Neural cell (in vitro differentiated cells): ENCODE data around the gene TGDS. TPM values are rescaled to one million over a fixed set of nuclear protein-coding genes. Genes with fewer than 3 reads are reported as not detected.

ENCODE experiments used
- H2AFZ ChIP-seq: fragments of 200-600, 300-800 bp; sonication (generic), shearing (Covaris generic); 2 replicates; pipeline ENCODE4 v1.6.0; 2014; ENCODE audit warnings: low read depth, mild to moderate bottlenecking, antibody characterized with exemption, low read length, moderate library complexity
- H3F3A ChIP-seq: fragments of 200-600 bp; shearing (Covaris generic); 2 replicates; pipeline ENCODE4 v1.6.1; 2016; ENCODE audit warnings: mild to moderate bottlenecking, moderate library complexity, mixed read lengths, antibody characterized with exemption, low read length; ENCODE audit not compliant: insufficient read depth, poor library complexity, severe bottlenecking
- H3K27ac ChIP-seq: fragments of 200-600, 300-800 bp; sonication (generic), shearing (Covaris generic); 2 replicates; pipeline ENCODE4 v1.5.1; 2014; ENCODE audit warnings: mild to moderate bottlenecking, low read length, moderate library complexity
- H3K27me3 ChIP-seq: fragments of 300-800, 200-600 bp; sonication (generic), shearing (Covaris generic); 2 replicates; pipeline ENCODE4 v1.6.0; 2014; ENCODE audit warnings: mild to moderate bottlenecking, low read depth, low read length, moderate library complexity; ENCODE audit not compliant: insufficient read depth
- H3K36me3 ChIP-seq: fragments of 300-800, 200-600 bp; sonication (generic), shearing (Covaris generic); 2 replicates; pipeline ENCODE4 v1.5.1; 2014; ENCODE audit warnings: mild to moderate bottlenecking, antibody characterized with exemption, low read length, moderate library complexity; ENCODE audit not compliant: insufficient read depth
- H3K4me2 ChIP-seq: fragments of 300-800, 200-600 bp; sonication (generic), shearing (Covaris generic); 2 replicates; pipeline ENCODE4 v1.6.0; 2014; ENCODE audit warnings: mild to moderate bottlenecking, low read length
- H3K4me3 ChIP-seq: fragments of 300-800, 200-600 bp; sonication (generic), shearing (Covaris generic); 2 replicates; pipeline ENCODE4 v1.5.1; 2014; ENCODE audit warnings: mild to moderate bottlenecking, low read length, moderate library complexity
- H3K79me2 ChIP-seq: fragments of 200-600 bp; shearing (Covaris generic); replicated peaks from 2 replicates; pipeline ENCODE4 v1.6.0; 2014; ENCODE audit warnings: mild to moderate bottlenecking, low read length, moderate library complexity; ENCODE audit not compliant: insufficient read depth
- H3K9ac ChIP-seq: fragments of 300-800, 200-600 bp; sonication (generic), shearing (Covaris generic); 2 replicates; pipeline ENCODE4 v1.6.1; 2016; ENCODE audit warnings: mild to moderate bottlenecking, low read length, mixed read lengths
- H3K9me2 ChIP-seq: fragments of 200-600 bp; shearing (Covaris generic); 2 replicates; pipeline ENCODE4 v1.6.1; 2016; ENCODE audit warnings: mild to moderate bottlenecking, low read length, mixed read lengths; ENCODE audit not compliant: insufficient read depth
- H3K9me3 ChIP-seq: fragments of 200-600, 300-800 bp; sonication (generic), shearing (Covaris generic); 2 replicates; pipeline ENCODE4 v1.6.1; 2016; ENCODE audit warnings: mild to moderate bottlenecking, mixed run types, low read length, moderate library complexity, mixed read lengths
- H4K20me1 ChIP-seq: fragments of 200-600 bp; shearing (Covaris generic); 2 replicates; pipeline ENCODE4 v1.6.1; 2016; ENCODE audit warnings: mild to moderate bottlenecking, mixed run types; ENCODE audit not compliant: insufficient read depth
- EP300 ChIP-seq: fragments of 450-650 bp; conservative IDR thresholded peaks from 2 replicates; pipeline ENCODE4 v1.6.1; 2014; ENCODE audit warnings: antibody characterized with exemption, mild to moderate bottlenecking, moderate library complexity; ENCODE audit not compliant: poor library complexity, severe bottlenecking
- EZH2 ChIP-seq: fragments of 200-600, 300-800 bp; shearing (Covaris generic), sonication (generic); IDR thresholded peaks from 2 replicates; pipeline ENCODE4 v1.6.1; 2014; ENCODE audit warnings: antibody characterized with exemption, low read length, borderline replicate concordance, mild to moderate bottlenecking; ENCODE audit not compliant: insufficient read depth, poor library complexity, severe bottlenecking
- MXI1 ChIP-seq: fragments of 450-650 bp; conservative IDR thresholded peaks from 2 replicates; pipeline ENCODE4 v1.6.1; 2014; ENCODE audit warnings: antibody characterized with exemption, mild to moderate bottlenecking; ENCODE audit not compliant: poor library complexity, severe bottlenecking
- POLR2AphosphoS5 ChIP-seq: IDR thresholded peaks from 2 replicates; pipeline ENCODE4 v1.6.1; 2012
- RAD21 ChIP-seq: fragments of 450-650 bp; conservative IDR thresholded peaks from 2 replicates; pipeline ENCODE4 v1.6.1; 2014; ENCODE audit warnings: antibody characterized with exemption, mild to moderate bottlenecking, moderate library complexity
- SMC3 ChIP-seq: fragments of 450-650 bp; conservative IDR thresholded peaks from 2 replicates; pipeline ENCODE4 v1.6.1; 2014; ENCODE audit warnings: antibody characterized with exemption, mild to moderate bottlenecking, moderate library complexity; ENCODE audit not compliant: poor library complexity
- TAF1 ChIP-seq: IDR thresholded peaks from 2 replicates; pipeline ENCODE4 v1.6.1; 2012; ENCODE audit warnings: low read depth
- polyA plus RNA-seq: library from polyadenylated mRNA; depleted of rRNA; stranded (reverse); fragments of >200 nt; gene quantifications from 2 replicates; pipeline ENCODE4 v1.2.3, GENCODE V29; 2014
- TF ChIP-seq, protein P1 (sequence below): IDR thresholded peaks from 2 replicates; pipeline ENCODE4 v1.6.1; 2012; ENCODE audit warnings: borderline replicate concordance
- TF ChIP-seq, protein P2 (sequence below): fragments of 450-650 bp; IDR thresholded peaks from 2 replicates; pipeline ENCODE4 v1.5.1; 2014; ENCODE audit warnings: antibody characterized with exemption, mild to moderate bottlenecking, moderate library complexity; ENCODE audit not compliant: poor library complexity, severe bottlenecking

TGDS gene
- polyA plus RNA-seq, 1 donor from 2014 or later, result 10.2 TPM

DNA sequence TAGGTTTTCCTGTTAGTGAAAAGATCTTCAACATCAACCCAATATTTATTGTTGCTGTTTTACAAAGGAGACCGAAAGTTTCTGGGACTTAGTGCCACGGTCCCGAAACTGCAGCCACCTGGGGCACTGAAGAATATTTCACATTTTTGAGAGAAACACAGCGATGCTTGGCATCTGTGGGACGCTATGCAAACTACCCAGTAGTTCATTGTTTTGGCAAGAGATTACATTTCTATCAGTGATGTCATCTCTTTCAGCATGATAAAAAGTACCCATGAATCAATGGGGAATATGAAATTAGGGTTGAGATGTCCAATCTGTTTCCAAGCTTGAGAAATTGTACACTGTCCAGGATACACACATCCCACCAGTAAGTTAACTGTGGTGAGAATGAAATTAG lies 43.9 kb downstream of the TGDS start:
- Histone ChIP-seq H4K20me1 (no peaks in the 10 kb centered on the region), H3K27ac (no peak overlapping the region), H3K9me2 (no peaks in the 10 kb centered on the region), H3K36me3 (no peaks in the 10 kb centered on the region), H3F3A (no peaks in the 10 kb centered on the region), H3K27me3 (no peaks in the 10 kb centered on the region), H3K9ac (no peak overlapping the region), H3K4me3 (no peak overlapping the region), H3K79me2 (no peaks in the 10 kb centered on the region), H3K4me2 (no peak overlapping the region), H3K9me3 (no peaks in the 10 kb centered on the region), H2AFZ (no peak overlapping the region)
- TF ChIP-seq, protein P1, sequence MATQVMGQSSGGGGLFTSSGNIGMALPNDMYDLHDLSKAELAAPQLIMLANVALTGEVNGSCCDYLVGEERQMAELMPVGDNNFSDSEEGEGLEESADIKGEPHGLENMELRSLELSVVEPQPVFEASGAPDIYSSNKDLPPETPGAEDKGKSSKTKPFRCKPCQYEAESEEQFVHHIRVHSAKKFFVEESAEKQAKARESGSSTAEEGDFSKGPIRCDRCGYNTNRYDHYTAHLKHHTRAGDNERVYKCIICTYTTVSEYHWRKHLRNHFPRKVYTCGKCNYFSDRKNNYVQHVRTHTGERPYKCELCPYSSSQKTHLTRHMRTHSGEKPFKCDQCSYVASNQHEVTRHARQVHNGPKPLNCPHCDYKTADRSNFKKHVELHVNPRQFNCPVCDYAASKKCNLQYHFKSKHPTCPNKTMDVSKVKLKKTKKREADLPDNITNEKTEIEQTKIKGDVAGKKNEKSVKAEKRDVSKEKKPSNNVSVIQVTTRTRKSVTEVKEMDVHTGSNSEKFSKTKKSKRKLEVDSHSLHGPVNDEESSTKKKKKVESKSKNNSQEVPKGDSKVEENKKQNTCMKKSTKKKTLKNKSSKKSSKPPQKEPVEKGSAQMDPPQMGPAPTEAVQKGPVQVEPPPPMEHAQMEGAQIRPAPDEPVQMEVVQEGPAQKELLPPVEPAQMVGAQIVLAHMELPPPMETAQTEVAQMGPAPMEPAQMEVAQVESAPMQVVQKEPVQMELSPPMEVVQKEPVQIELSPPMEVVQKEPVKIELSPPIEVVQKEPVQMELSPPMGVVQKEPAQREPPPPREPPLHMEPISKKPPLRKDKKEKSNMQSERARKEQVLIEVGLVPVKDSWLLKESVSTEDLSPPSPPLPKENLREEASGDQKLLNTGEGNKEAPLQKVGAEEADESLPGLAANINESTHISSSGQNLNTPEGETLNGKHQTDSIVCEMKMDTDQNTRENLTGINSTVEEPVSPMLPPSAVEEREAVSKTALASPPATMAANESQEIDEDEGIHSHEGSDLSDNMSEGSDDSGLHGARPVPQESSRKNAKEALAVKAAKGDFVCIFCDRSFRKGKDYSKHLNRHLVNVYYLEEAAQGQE, result no peak
- TF ChIP-seq TAF1 (no peak), POLR2AphosphoS5 (no peak), EP300 (no peak), RAD21 (no peak), EZH2 (no peak), MXI1 (no peak)

DNA sequence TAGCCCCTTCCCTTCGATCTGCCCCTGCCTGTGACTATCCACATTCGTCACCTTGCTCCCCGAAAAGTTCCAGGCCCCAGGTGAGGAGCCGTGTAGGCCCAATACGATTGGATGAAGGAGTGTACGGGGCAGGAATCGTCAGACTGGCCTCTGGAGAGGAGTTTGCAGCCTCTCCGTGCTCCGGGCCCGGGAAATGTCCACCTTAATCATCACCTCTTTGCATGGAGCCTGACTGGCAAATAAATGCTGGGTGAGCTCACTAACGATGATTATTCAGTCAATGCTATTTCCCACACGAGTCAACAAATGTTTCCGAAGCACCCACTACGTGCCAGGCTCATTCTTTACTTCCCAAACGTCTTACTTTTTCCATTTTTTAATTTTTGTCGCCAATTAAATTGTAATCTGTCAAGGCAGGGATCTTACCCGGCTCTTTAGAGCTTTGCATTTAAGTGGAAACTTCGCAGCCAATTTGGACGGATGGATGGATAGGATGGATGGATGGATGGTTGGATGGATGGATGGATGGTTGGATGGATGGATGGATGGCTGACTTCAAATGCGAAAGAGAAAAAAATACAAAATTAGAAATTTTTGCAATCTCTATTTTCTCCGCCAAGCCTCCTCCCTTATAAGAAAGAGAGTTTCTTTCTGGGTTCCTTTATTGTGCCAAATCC lies 45.8 kb downstream of the TGDS start:
- H3K36me3 ChIP-seq, result no peaks in the 10 kb centered on the region

More for the DNA sequence above, 45.8 kb downstream of the TGDS start:
- no peaks in the 10 kb centered on the region for H3K79me2 ChIP-seq
- no peaks in the 10 kb centered on the region for H3F3A ChIP-seq
- H3K9ac ChIP-seq, result peak overlapping the region; percentile 63
- peak overlapping the region; percentile 32 for H2AFZ ChIP-seq
- TF ChIP-seq RAD21 (no peak), SMC3 (no peak), MXI1 (no peak), EP300 (no peak), TAF1 (no peak), POLR2AphosphoS5 (no peak), EZH2 (no peak)
- TF ChIP-seq, protein P1, result no peak
- TF ChIP-seq, protein P2, sequence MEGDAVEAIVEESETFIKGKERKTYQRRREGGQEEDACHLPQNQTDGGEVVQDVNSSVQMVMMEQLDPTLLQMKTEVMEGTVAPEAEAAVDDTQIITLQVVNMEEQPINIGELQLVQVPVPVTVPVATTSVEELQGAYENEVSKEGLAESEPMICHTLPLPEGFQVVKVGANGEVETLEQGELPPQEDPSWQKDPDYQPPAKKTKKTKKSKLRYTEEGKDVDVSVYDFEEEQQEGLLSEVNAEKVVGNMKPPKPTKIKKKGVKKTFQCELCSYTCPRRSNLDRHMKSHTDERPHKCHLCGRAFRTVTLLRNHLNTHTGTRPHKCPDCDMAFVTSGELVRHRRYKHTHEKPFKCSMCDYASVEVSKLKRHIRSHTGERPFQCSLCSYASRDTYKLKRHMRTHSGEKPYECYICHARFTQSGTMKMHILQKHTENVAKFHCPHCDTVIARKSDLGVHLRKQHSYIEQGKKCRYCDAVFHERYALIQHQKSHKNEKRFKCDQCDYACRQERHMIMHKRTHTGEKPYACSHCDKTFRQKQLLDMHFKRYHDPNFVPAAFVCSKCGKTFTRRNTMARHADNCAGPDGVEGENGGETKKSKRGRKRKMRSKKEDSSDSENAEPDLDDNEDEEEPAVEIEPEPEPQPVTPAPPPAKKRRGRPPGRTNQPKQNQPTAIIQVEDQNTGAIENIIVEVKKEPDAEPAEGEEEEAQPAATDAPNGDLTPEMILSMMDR, result no peak
- no peak overlapping the region for H3K4me2 ChIP-seq
- H3K27me3 ChIP-seq, result no peaks in the 10 kb centered on the region
- no peaks in the 10 kb centered on the region for H4K20me1 ChIP-seq
- H3K4me3 ChIP-seq, result peak overlapping the region; percentile 71
- no peaks in the 10 kb centered on the region for H3K9me2 ChIP-seq
- H3K27ac ChIP-seq, result peak overlapping the region; percentile 56
- no peaks in the 10 kb centered on the region for H3K9me3 ChIP-seq
